ENCODE data around the gene RNU4-1.

DNA sequence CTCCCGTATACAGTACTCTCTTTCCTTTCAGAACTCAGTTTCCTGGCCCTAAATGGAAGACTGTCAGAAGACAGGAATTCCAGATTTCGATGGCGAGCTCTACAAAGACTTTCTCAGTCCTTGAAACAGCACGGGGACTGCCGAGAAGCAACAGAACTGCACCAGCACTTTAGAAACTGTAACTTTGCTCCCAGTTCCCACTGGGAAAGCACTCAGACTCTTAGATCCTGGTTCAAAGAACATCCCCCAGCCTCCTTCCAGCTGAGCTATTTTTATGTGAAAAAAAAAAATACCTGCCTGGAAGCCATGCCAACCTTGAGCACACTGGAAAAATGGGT, 29.3 kb downstream of the RNU4-1 start:
- TF ChIP-seq SIN3A (IDR thresholded peaks at IDR 0.05; ENCODE audit: borderline replicate concordance, insufficient read depth, low read length): no peak
- TF ChIP-seq TAF1 (IDR thresholded peaks at IDR 0.05; ENCODE audit: borderline replicate concordance, insufficient read depth, low read length): no peak
- no peak for TF ChIP-seq POLR2AphosphoS5 (IDR thresholded peaks at IDR 0.05; ENCODE audit: low read depth, low read length)
- TF ChIP-seq REST (IDR thresholded peaks at IDR 0.05; ENCODE audit: insufficient read depth in 1 of 2, low read depth in 2 of 2, low read length in 2 of 2): no peak
